ENCODE measurements around the gene TAF1C. TPM values are rescaled to one million over a fixed set of nuclear protein-coding genes. Genes with fewer than 3 reads are reported as not detected.

Gene TAF1C
- total and polyA plus RNA-seq, 9 of the 15 experiments (the other 6 are each of a cell fraction or from before 2014, with no cell fraction given), result 1.5 to 74.8 (median 21.0) TPM

DNA sequence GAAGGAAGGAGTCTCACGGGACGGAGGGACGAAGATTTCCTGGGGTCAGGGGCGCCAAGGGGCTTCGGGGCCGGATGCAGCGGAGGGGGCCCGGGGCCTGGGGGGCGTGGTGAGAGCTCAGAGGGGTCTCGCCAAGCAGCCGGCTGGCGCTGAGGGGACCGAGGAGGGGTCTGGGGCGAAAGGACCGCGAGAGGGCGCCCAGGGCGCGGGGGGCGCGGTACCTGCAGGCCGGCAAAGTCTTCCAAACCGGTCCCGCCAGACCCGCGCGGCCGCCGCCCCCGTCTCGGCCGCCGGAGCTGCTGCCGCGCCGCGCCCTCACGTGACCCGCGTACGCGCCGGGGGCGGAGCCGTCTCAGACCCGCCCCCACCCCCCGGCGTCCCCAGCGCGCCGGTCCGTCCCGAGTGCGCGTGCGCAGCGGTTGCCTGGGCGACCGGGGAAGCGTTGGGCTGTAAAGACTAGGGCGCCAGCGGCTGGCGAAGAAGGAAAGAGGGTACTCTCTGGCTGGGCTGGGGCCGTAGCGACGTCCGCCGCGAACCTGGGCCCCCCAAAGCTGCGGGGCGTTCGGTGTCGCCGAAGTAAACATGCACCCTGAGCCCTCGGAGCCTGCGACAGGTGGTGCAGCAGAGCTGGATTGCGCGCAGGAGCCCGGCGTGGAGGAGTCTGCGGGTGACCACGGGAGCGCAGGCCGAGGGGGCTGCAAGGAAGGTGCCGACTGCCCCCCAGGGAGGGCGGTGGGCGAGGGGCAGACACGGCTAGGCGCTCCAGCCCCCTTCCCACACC, 41.8 kb downstream of the TAF1C start, which contains the start of the genes DNAAF1 and HSDL1 (continued):
- TF ChIP-seq, protein P1, sequence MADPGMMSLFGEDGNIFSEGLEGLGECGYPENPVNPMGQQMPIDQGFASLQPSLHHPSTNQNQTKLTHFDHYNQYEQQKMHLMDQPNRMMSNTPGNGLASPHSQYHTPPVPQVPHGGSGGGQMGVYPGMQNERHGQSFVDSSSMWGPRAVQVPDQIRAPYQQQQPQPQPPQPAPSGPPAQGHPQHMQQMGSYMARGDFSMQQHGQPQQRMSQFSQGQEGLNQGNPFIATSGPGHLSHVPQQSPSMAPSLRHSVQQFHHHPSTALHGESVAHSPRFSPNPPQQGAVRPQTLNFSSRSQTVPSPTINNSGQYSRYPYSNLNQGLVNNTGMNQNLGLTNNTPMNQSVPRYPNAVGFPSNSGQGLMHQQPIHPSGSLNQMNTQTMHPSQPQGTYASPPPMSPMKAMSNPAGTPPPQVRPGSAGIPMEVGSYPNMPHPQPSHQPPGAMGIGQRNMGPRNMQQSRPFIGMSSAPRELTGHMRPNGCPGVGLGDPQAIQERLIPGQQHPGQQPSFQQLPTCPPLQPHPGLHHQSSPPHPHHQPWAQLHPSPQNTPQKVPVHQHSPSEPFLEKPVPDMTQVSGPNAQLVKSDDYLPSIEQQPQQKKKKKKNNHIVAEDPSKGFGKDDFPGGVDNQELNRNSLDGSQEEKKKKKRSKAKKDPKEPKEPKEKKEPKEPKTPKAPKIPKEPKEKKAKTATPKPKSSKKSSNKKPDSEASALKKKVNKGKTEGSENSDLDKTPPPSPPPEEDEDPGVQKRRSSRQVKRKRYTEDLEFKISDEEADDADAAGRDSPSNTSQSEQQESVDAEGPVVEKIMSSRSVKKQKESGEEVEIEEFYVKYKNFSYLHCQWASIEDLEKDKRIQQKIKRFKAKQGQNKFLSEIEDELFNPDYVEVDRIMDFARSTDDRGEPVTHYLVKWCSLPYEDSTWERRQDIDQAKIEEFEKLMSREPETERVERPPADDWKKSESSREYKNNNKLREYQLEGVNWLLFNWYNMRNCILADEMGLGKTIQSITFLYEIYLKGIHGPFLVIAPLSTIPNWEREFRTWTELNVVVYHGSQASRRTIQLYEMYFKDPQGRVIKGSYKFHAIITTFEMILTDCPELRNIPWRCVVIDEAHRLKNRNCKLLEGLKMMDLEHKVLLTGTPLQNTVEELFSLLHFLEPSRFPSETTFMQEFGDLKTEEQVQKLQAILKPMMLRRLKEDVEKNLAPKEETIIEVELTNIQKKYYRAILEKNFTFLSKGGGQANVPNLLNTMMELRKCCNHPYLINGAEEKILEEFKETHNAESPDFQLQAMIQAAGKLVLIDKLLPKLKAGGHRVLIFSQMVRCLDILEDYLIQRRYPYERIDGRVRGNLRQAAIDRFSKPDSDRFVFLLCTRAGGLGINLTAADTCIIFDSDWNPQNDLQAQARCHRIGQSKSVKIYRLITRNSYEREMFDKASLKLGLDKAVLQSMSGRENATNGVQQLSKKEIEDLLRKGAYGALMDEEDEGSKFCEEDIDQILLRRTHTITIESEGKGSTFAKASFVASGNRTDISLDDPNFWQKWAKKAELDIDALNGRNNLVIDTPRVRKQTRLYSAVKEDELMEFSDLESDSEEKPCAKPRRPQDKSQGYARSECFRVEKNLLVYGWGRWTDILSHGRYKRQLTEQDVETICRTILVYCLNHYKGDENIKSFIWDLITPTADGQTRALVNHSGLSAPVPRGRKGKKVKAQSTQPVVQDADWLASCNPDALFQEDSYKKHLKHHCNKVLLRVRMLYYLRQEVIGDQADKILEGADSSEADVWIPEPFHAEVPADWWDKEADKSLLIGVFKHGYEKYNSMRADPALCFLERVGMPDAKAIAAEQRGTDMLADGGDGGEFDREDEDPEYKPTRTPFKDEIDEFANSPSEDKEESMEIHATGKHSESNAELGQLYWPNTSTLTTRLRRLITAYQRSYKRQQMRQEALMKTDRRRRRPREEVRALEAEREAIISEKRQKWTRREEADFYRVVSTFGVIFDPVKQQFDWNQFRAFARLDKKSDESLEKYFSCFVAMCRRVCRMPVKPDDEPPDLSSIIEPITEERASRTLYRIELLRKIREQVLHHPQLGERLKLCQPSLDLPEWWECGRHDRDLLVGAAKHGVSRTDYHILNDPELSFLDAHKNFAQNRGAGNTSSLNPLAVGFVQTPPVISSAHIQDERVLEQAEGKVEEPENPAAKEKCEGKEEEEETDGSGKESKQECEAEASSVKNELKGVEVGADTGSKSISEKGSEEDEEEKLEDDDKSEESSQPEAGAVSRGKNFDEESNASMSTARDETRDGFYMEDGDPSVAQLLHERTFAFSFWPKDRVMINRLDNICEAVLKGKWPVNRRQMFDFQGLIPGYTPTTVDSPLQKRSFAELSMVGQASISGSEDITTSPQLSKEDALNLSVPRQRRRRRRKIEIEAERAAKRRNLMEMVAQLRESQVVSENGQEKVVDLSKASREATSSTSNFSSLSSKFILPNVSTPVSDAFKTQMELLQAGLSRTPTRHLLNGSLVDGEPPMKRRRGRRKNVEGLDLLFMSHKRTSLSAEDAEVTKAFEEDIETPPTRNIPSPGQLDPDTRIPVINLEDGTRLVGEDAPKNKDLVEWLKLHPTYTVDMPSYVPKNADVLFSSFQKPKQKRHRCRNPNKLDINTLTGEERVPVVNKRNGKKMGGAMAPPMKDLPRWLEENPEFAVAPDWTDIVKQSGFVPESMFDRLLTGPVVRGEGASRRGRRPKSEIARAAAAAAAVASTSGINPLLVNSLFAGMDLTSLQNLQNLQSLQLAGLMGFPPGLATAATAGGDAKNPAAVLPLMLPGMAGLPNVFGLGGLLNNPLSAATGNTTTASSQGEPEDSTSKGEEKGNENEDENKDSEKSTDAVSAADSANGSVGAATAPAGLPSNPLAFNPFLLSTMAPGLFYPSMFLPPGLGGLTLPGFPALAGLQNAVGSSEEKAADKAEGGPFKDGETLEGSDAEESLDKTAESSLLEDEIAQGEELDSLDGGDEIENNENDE (IDR thresholded peaks at IDR 0.05; ENCODE audit: low read depth, low read length), result no peak
- TF ChIP-seq KLF10 (CRISPR knock-in tag; IDR thresholded peaks at IDR 0.05), result no peak
- no peak for TF ChIP-seq CBFB (CRISPR knock-in tag; IDR thresholded peaks at IDR 0.05)
- TF ChIP-seq, protein P2, sequence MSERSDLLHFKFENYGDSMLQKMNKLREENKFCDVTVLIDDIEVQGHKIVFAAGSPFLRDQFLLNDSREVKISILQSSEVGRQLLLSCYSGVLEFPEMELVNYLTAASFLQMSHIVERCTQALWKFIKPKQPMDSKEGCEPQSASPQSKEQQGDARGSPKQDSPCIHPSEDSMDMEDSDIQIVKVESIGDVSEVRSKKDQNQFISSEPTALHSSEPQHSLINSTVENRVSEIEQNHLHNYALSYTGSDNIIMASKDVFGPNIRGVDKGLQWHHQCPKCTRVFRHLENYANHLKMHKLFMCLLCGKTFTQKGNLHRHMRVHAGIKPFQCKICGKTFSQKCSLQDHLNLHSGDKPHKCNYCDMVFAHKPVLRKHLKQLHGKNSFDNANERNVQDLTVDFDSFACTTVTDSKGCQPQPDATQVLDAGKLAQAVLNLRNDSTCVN (CRISPR knock-in tag; IDR thresholded peaks at IDR 0.05), result no peak
- TF ChIP-seq OTX1 (CRISPR knock-in tag; IDR thresholded peaks at IDR 0.05), result no peak
- no peak for TF ChIP-seq ZFP1 (CRISPR knock-in tag; IDR thresholded peaks at IDR 0.05)
- no peak for TF ChIP-seq CAMTA2 (CRISPR knock-in tag; conservative IDR thresholded peaks at IDR 0.05)
- peak; percentile 94 for TF ChIP-seq RBM22 (IDR thresholded peaks at IDR 0.05; ENCODE audit: low read depth, low read length, poor library complexity, severe bottlenecking)
- TF ChIP-seq POLR2B (IDR thresholded peaks at IDR 0.05; ENCODE audit: low read depth, partially characterized antibody), result peak; percentile 35
- TF ChIP-seq SRSF1 (IDR thresholded peaks at IDR 0.05; ENCODE audit: low read depth, low read length), result no peak
- peak; percentile 43; the same call in 1 of the 2 replicates for TF ChIP-seq CREB1 (IDR thresholded peaks at IDR 0.05)
- TF ChIP-seq CREB1 (CRISPR knock-in tag; IDR thresholded peaks at IDR 0.05), result peak; percentile 45; the same call in 1 of the 2 replicates
- TF ChIP-seq NRF1 (conservative IDR thresholded peaks at IDR 0.05 in 1 of 2, IDR thresholded peaks at IDR 0.05 in 1 of 2), result peak; percentile 94 to 95
- TF ChIP-seq ZNF76 (CRISPR knock-in tag; IDR thresholded peaks at IDR 0.05; ENCODE audit: borderline replicate concordance), result no peak
